HG03060 (cell line): Measurements from ENCODE around the gene THSD4.
"Not testable (repeated sequence)": the region's sequence is repeated elsewhere in the genome, so short reads cannot be mapped to it uniquely, and the experiment has no call there.

Source experiments
- ATAC-seq: cut with Tn5 transposase; IDR thresholded peaks from one replicate; pipeline ENCODE4 v1.9.1; 2021; ENCODE audit warnings: low read depth, moderate number of reproducible peaks; ENCODE audit not compliant: unreplicated experiment

Gene THSD4

DNA sequence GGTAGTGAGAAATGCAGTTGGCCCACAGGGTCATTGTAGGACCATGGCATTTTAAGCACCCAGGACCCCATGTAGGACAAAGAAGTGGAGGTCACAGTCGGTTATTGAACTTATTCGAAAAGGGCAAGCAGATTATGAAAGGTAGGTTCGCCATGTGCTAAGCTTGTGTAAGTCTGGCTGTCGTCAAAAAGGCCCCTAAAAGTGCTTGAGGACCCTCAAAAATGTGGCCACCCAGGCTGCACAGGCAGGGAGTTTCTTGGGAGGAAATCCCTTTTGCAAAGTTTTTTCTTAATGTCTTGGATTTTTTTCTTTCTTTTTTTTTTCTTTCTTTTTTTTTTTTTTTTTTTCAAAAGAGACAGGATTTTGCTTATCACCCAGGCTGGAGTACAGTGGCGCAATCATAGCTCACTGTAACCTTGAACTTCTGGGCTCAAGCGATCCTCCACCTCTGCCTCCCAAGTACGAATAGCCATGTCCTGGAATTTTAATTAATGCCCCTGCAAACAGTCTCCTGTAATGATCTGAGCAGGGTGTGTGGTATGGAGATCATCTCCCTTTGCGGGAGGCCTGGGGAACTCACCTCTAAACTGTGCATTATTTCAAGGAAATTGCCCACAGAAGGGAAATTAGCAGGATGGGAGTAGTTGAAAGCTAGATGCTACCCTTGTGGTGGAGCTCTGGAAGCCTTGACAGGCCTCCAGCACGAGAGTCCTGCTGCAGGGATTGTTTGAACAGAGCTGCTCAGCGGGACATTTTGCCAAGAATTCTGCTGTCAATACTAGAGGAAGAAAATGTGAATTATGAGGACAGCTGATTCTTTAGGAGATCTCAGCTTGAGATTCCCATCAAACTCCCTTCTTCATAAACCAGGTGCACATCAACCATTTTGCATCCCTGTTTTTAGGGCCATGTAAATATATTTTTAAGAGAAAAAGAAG, 28.4 kb downstream of the THSD4 start:
- ATAC-seq: no peak

DNA sequence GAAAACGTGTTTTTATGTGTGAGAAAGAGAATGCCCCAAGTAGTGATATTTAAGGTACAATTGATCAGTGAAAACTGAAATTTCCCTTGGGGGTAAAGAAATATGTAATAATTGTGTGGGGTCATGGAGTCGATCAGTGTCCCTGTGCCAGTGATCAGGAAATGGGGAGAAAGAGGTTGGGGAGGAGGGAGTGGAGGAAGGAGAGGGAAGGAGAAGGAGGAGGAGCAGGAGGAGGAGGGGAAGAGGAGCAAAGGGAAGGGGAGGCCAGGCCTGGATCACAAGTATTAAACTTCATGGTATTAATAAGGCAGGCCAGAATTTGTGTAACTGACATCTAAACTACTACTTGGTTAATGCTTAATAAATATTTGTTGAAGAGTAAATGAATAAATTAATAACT, 30.4 kb downstream of the THSD4 start:
- no peak for ATAC-seq

DNA sequence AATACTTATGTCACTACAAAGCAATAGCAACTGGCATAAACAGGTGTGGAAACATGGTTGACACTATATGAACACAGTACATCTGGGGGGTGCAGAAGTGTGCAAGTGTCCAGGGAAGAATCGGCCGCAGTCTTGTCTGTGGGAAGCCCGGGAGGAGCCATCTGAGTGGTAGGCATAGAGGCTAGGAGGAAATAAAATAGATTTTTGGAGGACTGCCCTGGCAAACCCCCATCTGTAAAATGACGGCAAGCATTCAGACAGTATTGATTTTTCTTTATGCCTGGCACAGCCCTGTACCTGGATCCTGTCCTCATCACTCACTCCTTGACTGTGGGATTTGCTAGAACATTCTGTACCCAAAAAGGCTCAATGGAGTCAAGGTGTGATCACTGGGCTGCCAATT, 31.3 kb downstream of the THSD4 start:
- no peak for ATAC-seq

DNA sequence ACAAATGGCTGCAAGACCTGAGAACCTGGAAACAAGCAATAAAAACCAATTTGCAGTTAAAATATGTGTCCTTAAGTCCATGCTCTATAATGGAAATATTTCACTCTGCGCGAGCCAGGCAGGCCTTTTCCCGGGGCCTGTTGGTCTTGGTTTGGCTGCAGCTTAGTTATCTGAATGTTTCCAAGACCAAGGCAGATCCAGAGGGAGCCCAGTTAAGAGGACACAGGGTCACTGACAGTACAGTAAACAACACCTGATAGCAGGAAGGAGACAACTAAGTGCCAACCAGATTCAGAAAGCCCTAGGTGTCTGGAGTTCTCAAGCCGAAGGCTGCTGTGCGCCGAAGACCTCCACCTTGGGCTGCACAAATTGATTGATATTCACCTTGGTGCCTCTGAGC, 32.8 kb downstream of the THSD4 start:
- ATAC-seq: no peak

DNA sequence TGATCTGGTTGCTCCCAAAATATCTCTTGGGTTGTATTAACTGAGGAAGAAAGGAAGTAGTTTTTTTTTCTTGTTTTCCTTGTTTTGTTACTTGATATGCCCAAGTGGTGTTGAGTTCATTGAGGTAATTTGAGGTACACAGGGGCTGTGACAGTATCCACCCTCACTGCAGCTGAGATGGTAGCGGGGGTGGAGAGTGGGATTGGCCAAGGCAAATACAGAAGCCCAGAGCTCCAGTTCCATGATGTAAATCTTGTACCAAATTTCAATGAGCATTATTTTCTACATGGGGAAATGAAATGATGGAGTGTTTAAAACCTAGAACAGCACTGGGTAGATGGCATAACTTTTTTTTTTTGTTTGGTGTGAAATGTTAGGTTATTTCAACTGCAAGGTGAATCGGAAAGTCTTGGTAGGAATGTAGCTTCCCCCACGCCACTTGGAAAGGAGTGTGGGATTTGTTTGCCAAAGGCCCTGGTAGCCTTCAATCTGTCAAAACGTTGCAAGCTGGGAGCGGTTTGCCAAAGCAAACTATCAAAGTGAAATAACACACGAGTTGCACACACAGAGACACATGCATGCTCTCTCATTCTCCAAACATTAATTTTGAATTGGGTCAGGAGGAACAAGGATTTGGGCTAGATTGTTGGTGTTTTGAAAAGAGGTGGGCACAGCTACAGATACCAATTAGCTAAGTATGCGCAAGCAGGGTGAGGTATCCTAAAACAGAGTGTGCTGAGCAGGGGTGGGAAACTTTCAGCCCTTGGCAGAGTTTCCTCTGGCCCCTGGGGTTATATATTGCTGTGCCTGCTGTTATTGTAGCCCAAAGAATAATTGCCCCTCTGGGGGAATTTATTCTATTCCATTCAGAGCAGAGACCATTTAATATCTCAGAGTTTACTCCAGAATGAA, 34.6 kb downstream of the THSD4 start:
- no peak for ATAC-seq

DNA sequence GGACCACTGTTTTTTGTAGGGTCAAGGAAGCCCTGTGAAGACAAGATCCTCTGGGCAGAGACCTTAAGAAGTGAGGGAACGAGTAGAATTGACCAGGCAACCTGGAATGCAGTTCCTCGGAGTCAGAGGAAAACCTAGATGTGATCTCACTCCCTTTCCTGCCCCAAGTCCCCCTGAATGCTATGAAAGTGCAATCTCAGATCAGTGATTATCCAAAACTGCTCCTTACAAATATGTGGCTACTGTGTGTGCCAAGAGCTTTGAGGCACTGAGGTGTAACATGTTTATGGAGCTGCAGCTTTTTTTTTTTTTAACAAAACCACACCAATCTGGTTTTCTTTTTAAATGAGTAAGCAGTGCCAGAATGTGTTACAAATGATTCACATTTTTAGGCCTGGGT, 35.8 kb downstream of the THSD4 start:
- ATAC-seq: no peak

DNA sequence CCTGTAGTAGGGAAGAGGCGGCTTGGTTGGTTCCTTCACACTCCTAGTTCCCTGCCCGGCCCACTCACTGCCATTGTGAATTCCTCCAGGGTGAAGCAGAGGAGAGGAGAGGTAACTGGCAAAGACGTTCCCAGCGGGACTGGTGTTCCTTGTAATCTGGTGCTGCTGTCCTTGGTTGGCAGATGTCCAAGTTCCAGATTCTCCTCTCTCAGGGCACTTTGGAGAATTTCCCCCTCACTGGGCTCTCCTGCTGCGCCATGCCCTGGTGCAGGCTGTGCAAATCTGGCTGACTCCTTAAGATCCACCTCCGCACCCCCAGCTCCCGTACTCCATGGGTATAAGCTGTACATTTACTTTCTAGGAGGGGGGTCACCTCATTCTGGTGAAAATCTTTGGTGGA, 37.3 kb downstream of the THSD4 start:
- no peak for ATAC-seq

DNA sequence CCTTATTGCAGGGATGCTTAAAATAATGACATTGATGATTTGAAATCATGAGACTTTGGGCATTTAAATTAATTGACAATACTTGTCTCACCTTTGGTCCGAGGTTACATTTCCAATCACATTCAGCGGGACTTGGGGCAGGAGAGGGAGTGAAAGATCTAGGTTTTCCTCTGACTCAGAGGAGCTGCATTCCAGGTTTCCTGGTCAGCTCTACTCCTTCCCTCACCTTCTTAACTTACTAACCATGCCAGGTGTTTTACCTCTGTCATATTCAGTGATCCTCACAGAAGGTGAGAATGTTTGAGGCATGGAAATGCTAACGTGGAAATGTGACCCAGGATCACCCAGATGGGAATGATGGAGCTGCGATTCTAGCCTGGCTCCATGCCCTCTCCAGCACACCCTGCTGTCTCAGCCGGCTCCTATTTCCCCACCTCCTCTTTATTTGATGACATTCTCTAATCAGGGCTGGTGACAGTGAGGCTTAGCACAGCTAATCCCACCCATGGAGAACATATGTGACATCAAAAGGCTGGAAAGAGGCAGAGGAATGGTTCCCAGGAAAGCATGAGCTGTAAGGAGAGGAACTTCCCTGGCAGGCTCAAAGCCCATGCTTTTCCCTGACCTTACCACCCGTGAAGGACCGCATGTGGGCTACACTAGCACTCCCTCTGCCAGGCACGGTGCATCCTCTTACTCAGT, 38.7 kb downstream of the THSD4 start:
- ATAC-seq: no peak

DNA sequence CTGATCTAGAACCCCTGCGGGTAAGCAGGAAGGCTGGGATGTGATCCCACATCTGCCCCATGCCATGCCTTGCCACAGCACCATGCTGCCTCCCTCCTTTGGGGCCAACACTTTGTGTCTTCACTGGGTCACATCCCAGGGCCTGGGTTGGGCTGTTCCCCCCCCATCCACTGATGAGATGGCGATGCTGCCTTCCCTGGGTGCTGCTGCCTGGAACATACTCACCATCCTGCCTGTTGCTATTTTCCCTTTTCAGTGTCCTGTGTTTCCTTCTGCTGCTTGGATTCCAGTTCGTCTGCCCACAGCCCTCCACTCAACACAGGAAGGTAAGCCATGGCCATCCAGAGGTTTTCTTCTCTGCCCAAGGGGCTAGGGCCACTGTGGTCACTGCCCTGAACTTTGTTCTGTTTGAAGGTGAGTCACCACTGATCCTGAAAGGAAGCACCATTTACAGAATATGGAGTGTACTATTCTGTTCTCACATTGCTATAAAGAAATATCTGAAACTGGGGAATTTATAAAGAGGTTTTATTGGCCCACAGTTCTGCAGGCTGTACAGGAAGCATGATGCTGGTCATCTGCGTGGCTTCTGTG, 39.4 kb downstream of the THSD4 start:
- no peak for ATAC-seq

DNA sequence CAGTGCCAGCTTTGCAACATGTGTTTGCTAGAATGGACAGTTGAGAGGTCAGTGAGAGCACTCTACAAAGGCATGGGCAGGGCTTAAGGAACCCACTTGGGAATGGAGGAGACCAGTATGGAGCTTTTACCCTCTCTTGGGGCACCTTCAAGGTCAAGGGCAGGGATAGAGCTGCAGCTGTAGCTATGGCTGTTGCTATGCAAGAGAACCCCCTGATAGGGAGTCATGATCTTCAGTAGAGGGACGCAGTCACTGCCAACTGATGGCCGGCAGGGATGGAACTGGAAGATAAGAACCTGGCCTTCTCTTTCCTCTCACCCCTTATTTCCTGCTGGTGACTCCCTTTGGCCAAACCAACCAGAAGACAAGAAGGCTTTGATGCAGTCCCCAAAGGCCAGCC, 40.3 kb downstream of the THSD4 start:
- ATAC-seq: no peak

DNA sequence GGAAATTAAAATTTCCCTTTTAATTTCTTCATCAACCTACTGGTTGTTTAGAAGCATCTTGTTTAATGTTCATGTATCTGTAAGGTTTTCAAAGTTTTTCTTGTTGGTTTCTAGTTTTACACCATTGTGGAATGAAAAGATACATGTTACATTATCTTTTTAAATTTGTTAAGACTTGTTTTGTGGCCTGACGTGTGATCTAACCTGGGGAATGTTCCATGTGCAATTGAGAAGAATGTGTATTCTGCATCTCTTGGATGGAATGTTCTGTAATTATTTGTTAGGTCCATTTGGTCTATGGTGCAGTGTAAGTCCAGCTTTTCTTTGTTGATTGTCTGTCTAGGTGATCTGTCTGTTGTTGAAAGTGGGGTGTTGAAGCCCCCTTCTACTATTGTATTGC, 45.7 kb downstream of the THSD4 start:
- ATAC-seq: no peak

DNA sequence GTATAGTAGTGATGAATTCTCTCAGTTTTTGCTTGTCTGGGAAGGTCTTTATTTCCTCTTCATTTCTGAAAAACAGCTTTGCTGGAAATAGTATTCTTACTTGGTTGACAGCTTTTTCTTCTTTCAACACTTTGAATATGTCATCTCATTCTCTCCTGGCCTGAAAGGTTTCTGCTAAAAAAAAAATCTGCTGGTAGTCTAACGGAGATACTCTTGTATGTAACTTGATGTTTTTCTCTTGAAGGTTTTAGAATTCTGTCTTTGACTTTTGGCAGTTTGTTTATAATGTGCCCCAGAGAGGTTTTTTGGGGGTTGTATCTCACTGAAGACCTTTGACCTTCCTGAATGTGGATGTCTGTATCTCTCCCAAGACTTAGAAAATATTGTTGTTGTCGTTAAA, 47.0 kb downstream of the THSD4 start:
- no peak for ATAC-seq

DNA sequence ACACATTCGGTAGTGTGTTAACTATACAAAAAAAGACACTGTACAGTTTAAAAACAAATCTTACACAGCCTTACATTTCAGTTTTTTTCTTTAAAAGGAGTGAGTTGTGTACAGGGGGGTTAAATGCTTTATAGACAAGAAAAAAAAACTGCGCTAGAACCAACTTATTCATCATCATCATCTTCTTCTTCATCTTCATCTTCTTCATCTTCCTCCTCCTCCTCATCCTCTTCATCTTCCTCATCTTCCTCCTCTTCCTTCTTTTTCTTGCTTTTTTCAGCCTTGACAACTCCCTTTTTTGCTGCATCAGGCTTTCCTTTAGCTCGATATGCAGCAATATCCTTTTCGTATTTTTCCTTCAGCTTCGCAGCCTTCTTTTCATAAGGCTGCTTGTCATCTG, 49.3 kb downstream of the THSD4 start:
- not testable (repeated sequence) for ATAC-seq

DNA sequence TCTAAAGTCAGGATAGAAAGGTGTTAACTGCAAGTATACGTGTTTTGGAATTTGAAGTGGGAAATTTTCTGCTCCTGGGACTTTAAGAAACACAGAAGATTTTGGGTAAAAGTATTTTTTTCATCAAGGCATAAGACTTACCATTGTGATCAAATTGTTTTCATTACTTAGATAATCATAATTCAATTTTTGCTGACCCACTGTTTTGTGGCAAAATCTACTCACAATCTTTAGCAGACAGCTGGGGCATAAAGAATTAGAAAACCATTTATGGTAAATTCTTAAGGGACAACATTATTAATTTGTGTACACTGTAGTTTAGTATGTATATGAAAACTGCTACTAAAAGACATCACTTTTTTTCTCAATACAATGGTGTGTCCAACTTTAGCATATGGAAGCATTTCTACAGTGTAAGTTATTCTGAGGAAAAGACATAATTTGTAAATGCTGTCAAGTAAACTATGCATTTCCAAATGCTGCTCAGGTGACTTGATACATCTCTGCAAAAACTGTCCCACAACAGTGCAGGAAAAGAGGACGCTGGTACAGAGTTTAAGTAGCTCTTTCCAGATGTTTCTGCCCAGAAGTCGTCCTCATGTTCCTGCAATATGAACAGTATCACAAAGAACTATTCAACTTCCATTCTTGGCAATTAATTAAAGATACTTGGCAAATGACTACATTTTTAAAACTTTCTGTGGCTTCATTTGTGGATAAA, 52.3 kb downstream of the THSD4 start:
- no peak for ATAC-seq

DNA sequence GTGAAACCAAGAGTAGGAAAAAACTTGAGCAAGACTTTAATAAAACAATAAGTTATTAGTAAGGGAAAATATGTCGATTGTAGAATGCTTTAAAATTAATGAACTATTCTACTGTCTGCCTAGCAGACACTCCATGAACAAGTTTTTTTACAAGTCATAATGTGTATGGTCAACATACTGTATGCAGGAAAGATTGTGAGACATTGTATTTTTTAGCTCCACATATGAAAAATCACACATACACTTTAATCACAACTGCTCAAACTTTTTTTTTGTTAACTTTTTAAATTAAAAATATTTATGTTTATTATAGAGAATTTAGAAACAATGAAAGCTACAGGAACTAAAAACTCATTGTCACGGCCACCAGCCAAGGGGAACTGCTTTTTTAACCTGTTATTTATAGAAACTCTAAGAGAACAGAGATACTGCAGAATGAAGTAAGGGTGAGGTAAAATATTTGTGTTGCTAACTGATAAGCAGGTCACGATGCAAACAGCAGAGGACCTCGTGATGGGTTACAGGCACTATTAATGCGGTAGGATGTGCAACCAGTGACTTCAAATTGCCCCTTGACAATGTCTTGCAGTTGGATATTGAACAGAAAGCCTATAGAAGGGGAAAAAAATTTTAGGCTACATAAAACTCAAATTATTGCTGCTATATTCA, 53.0 kb downstream of the THSD4 start:
- ATAC-seq: no peak

DNA sequence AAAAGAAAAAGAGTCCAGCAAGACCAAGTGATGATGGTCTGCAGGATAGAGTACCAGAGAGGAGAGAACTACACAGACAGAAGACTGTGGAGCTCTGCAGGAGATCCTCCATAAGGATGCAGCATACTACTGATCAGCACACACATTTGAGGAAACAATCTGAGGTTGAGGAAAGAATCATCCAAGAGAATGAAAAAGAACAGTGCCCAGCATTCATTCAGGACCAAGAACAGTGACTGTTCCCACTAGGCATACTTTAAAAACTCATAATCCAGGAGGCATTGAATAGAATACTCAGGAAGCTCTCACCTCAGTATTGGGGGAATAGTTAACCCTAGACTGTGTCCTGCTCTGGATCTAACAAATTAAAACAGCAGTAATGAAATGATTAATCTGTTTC, 54.9 kb downstream of the THSD4 start:
- no peak for ATAC-seq

DNA sequence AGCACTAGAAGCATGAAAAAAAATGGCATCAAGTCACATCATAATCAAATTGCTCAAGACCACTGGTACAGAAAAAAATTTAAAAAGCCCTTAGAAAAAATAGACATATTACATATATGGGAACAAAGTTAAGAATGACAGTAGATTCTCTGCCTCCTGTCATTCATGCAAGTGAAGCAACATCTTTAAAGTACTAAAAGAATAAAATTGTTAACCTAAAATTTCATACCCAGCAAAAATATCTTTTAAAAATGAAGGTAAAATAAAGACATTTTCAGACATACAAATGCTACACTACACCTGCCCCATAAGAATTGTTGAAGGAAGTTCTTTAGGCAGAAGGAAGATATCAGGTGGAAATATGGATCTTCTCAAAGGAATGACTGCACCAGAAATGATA, 55.9 kb downstream of the THSD4 start:
- no peak for ATAC-seq

DNA sequence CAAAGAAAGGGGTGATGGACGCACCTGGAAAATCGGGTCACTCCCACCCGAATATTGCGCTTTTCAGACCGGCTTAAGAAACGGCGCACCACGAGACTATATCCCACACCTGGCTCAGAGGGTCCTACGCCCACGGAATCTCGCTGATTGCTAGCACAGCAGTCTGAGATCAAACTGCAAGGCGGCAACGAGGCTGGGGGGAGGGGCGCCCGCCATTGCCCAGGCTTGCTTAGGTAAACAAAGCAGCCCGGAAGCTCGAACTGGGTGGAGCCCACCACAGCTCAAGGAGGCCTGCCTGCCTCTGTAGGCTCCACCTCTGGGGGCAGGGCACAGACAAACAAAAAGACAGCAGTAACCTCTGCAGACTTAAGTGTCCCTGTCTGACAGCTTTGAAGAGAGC, 59.1 kb downstream of the THSD4 start:
- ATAC-seq: not testable (repeated sequence)
